NCI-H2107 treated with DMSO at 0.1 percent for 48 hours (cell line): ENCODE results near the gene RETNLB.

Experiments used
- DNase-seq: peaks from one replicate; lab custom pipeline; 2025; ENCODE audit not compliant: unreplicated experiment; lab: John Stamatoyannopoulos, UW

RETNLB gene

DNA sequence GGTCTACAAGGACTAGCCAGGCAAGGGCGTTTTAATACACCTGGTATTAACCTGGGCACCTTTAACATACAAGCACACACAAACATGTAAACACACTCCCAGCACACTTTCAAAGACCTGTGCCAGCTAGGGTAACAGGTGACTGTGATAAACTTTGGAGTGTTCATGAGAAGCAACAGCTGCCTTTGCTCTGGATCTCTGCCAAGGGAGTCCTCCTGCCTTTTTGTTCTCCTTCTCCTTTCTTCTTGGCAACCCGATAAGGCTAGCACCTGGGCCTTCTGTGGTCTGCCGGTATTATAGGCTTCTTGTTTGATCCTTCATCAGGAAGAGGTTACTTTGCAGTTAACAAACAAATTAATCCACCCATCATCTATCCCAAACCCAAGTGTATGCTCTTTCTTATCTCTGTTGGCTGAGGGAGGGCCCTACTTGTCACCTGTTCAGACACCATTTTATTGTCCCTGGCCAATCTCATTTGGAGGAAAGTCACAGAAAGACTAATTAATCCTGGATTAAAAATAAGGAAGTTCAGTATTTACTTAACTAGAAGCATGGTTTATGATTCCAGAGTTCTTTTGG, at the start of gene RETNLB:
Gene RETNLB (minus strand): TSS at position 7 of the 579 bp plus-strand sequence. CDS start 225 bp downstream, outside the sequence.
- DNase-seq, result peak; percentile 99

GRCh38 chr3:108806316-108806715, 49.1 kb upstream of the RETNLB start:
- DNase-seq, result no peak

DNA sequence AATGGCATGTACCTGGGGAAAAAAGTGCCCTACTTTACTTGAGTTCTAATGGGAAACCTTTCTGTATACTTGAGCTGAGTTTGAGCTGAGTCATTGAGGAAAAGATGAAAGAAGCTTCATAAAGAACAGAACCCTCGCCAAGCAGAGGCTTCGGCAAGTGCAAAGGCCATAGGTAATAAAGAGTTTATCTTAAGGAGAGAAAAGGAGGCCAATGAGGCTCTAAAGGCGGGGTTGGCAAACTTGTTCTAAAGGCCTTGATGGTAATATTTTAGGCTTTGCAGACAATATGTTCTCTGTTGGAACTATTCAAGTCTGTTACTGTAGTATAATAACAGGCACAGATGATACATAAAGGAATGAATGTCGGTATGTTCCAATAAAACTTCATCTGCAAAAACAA, 47.8 kb upstream of the RETNLB start:
- DNase-seq, result no peak

DNA sequence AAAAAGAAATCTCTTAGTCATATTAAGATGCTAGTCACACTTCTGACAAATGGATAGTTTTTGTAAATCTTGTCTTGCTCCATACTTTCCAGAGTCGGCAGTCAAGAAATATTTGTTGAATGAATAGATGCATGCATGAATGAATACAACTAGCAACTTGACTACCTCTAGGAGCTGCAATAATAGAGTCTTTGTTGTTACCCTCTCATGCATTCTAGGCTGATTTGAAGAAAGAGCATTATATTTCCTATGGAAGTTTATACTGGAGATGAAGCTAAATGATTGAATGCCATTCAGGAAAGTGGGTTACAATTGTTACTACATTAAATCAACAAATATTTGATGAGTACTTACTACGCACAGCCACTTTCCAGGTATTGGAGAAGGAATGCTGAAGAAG, 47.2 kb upstream of the RETNLB start:
- DNase-seq, result no peak

GRCh38 chr3:108791473-108791872, 34.3 kb upstream of the RETNLB start:
- DNase-seq, result no peak

DNA sequence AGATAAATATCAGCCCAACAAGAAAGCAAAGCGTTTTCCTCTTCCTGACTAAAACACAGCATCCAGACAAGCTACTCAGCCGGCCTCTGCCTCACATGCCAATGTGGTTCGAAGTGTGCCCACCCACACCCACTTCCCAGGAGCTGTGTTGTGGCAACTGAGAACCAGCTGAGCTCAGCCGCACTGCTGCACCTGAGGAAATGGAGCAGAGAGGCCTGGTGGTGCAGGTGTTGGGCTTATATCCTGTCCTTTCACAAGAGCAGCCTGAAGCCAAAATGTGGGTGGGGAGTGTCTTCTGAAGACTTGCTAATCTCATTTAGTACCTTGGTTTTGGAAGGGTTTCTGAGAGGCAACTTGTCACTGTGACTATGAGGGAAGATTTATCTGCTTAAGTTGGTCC, 23.0 kb upstream of the RETNLB start:
- no peak for DNase-seq

- no peak for DNase-seq
These were observed 22.3 kb upstream of the RETNLB start for GRCh38 chr3:108779496-108779895.

DNA sequence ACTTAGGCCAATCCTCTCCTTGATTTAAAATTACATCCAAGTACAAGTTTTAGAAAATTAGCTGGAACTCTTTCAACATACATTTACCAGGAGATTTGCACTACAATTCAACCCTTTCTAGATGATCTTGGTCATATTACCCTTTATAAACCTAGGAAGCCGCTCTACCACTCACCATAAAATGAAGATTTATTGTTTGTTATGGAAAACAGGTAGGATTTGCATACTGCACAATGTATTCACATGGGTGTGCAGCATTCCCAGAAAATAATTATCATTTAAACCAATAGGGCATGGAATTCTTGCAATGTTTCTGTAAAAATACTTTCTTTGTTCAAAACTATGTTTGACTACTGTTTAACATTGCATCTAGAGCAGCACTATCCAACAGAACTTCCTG, 18.4 kb upstream of the RETNLB start:
- no peak for DNase-seq

GRCh38 chr3:108767253-108767652, 10.0 kb upstream of the RETNLB start:
- DNase-seq, result no peak

- no peak for DNase-seq
These were observed 1.5 kb downstream of the RETNLB start for GRCh38 chr3:108755686-108756085.

GRCh38 chr3:108744762-108745161, 12.4 kb downstream of the RETNLB start:
- DNase-seq, result no peak

DNA sequence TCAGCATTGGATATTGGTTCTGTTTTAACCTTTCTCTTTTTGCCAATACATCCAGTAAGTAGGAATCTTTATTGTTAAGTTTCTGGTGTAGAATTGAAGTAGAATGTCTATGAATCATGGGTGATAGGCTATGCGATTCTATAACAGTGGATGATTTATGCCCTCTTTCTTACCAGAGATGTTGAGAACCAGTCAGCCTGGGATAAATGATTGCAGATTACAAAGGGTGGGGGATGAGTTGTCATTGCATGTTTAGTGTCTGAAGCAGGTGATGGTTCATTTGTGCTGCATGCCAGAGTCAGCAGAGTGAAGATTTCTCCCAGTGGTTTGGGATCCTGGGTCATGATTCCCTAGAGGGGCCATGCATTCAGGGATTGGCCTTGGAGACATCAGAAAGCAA, 14.3 kb downstream of the RETNLB start:
- no peak for DNase-seq

- no peak for DNase-seq
These were observed 20.4 kb downstream of the RETNLB start for GRCh38 chr3:108736821-108737220.

- DNase-seq, result no peak
These were observed 28.3 kb downstream of the RETNLB start for GRCh38 chr3:108728934-108729333.

- DNase-seq, result no peak
These were observed 29.1 kb downstream of the RETNLB start for GRCh38 chr3:108728105-108728504.

DNA sequence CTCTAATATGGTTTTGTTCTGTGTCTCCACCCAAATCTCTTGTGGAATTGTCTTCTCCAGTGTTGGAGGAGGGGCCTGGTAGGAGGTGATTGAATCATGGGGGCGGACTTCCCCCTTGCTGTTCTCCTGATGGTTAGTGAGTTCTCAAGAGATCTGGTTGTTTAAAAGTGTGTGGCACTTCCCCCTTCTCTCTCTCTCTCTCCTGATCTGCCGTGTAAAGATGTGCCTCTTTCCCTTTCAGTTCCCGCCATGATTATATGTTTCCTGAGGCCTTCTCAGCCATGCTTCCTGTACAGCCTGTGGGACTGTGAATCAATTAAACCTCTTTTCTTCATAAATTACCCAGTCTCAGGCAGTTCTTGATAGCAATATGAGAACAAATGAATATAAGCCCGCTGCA, 33.1 kb downstream of the RETNLB start:
- no peak for DNase-seq

DNA sequence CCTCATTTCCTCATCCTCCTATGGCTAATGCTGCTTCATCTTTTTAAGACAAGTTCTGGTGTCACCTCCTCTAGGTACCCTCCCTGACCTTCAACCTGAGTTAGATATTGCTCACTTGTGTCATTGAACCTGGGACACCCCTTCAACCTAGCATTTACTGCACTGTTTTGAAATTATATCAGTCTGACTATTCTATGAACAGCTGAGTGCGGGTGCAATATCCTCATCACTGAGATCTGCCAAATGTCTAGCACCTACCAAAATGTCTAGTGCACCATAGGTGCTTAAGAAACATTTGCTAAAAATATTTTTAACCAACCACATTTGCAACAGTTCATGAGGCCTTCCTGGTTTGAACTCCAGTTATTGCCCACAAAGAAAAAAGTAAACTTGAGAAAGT, 34.5 kb downstream of the RETNLB start:
- DNase-seq, result no peak

DNA sequence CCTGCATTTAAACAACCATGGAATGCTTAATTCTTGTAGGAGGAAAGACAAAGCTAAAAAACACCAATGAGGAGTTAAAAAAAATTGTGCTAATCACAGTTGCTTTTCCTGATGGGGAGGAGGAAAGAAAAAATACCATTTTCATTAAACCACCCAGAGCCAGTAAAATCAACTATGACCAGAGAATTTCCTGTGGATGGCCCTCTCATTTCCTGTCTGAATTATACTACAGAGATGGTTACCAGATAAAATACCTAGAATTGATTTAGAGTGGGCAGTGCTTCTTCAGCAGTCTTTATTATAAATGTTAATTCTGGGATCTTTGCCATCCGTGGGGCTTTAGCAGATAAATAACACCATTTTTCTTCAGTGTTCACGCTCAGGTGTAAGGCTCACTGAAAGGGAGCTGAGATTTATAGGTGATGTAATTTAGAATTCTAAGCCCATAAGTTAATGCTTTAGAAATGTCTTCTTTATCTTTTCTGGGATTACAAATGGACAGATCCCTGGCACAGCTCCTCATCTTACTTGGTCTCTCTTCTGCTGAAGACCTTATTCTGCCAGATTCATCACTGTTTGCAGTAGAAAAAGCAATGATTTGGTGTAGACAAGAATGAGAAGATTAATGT, 37.9 kb downstream of the RETNLB start:
- no peak for DNase-seq

DNA sequence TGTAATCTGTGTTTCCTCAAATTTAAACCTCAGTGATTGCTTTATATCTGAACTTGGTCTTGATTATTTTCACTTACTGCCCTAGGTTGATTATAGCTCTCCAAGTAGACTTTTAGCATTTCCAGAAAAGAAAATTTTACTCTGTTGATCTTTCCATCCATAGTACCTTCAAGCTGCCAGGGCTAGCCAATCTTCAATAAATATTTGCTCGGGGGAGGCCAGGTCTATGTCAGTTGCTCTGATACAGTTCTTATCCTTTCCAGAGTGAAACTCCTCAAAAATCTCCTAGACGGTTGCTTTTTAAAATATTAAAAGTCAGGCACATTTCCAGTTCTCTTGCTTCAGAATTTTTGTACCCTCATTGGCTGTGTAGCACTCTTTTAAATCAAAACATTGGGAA, 38.8 kb downstream of the RETNLB start:
- DNase-seq, result no peak

DNA sequence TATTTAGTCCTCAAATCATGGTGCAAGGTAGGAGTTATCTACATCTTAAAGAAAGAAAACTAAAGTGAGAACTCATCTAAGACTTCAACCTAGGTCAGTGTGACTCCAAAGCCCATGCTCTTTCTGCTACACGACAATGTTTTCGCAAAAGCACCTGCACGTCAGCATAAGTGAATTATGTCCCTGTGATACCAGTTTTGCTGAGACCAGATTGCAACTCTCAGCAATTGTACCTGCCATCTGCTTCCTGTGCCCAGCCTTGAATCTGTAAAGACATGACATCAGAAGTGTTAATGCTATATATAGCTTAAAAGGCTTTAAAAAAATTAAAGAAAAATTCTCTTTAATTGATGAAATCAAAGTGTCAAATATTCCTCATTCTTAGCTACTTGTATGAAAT, 43.4 kb downstream of the RETNLB start:
- DNase-seq, result no peak

DNA sequence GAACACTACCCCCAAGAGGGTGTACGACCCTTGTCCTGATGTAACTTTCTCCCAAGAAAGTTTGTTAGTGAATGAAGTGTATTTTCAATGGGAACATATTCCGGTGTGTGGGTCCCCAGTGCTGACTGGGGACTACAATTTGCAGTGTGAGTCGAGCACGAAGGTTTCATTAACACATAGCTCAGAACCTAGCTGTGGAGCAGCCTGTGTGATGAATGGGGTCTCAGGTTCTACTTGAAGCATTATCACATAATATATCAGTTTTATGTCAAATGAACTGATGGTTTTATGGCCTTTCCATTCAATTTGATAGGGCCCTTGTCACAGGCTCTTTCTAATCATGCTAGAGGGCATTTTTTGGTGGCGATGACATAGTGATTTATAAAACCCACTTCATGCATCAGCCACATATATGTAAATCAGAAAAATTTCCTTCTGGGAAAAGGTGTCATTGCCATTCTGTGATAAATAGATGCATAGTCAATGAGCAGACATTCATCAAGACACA, 44.1 kb downstream of the RETNLB start:
- no peak for DNase-seq
